B cell (primary cell): Measurements from ENCODE around the gene KCTD7. TPM values are rescaled to one million over a fixed set of nuclear protein-coding genes. Genes with fewer than 3 reads are reported as not detected.
"Not testable (repeated sequence)": the region's sequence is repeated elsewhere in the genome, so short reads cannot be mapped to it uniquely, and the experiment has no call there.

Source experiments
- ATAC-seq: fragments of 200-7000 bp; cut with Tn5 transposase; one replicate; pipeline ENCODE4 v1.10.0; 2021; ENCODE audit warnings: low read depth, mild to moderate bottlenecking, moderate number of reproducible peaks, moderate library complexity
- CTCF ChIA-PET: fragments of 350-600 bp; sonication (Branson Sonifier 250); formaldehyde crosslinking; loops from one replicate; lab custom pipeline; 2021; ENCODE audit warnings: antibody characterized with exemption, inconsistent platforms; lab: Charles Lee
- POLR2A ChIA-PET: fragments of 350-600 bp; sonication (Branson Sonifier 250); formaldehyde crosslinking; loops from one replicate; lab custom pipeline; 2021; ENCODE audit warnings: antibody characterized with exemption; lab: Charles Lee
- DNase-seq: peaks from one replicate; pipeline ENCODE4 v3.0.0; 2013
- H2AFZ ChIP-seq: 2 replicates; pipeline ENCODE4 v1.6.1; 2012; ENCODE audit warnings: mild to moderate bottlenecking, low read depth, low read length; ENCODE audit not compliant: insufficient read depth, poor library complexity, severe bottlenecking
- H3K27ac ChIP-seq, 2 donors: 1 replicate in 1 of 2; 2 replicates in 1 of 2; pipeline ENCODE4 v1.5.1; 2012 to 2013; ENCODE audit warnings: low read length in 2 of 2, mild to moderate bottlenecking in 2 of 2, moderate library complexity in 1 of 2
- H3K27me3 ChIP-seq, 4 experiments: fragments of 200-600 bp in 1 of 4; sonication (generic) in 1 of 4; replicated peaks in 1 of 4; 1 replicate in 2 of 4; 2 replicates in 2 of 4; pipeline versions ENCODE4 v1.6.1 to v1.7.0; 2013 to 2016; ENCODE audit warnings: low read length in 3 of 4, mild to moderate bottlenecking in 2 of 4, mixed read lengths in 1 of 4, moderate library complexity in 1 of 4; ENCODE audit not compliant: insufficient read depth in 4 of 4, control insufficient read depth in 3 of 4; ENCODE audit errors: control extremely low read depth in 1 of 4
- H3K36me3 ChIP-seq, 2 experiments: replicated peaks in 1 of 2; 1 replicate in 1 of 2; 2 replicates in 1 of 2; pipeline versions ENCODE4 v1.6.1 to v1.7.1; 2013; ENCODE audit warnings: low read length in 1 of 2; ENCODE audit not compliant: insufficient read depth in 2 of 2, control insufficient read depth in 1 of 2; ENCODE audit errors: control extremely low read depth in 1 of 2, extremely low read depth in 1 of 2
- H3K4me1 ChIP-seq, 2 donors: fragments of 200-600 bp in 1 of 2; sonication (generic) in 1 of 2; 1 replicate in 1 of 2; 2 replicates in 1 of 2; pipeline versions ENCODE4 v1.5.1 to v1.6.1; 2013 to 2017; ENCODE audit warnings: low read length in 2 of 2; ENCODE audit not compliant: control insufficient read depth in 2 of 2, insufficient read depth in 2 of 2
- H3K4me2 ChIP-seq: replicated peaks from 2 replicates; pipeline ENCODE3; 2012; ENCODE audit warnings: mild to moderate bottlenecking, low read depth, low read length; ENCODE audit not compliant: poor library complexity, severe bottlenecking
- H3K4me3 ChIP-seq, 5 experiments: fragments of 200-600 bp in 1 of 5; sonication (generic) in 1 of 5; 1 replicate in 3 of 5; 2 replicates in 2 of 5; pipeline versions ENCODE4 v1.5.1 to v1.7.0; 2011 to 2016; ENCODE audit warnings: low read length in 4 of 5, mild to moderate bottlenecking in 4 of 5, low read depth in 2 of 5, control low read depth in 1 of 5, moderate library complexity in 1 of 5; ENCODE audit not compliant: insufficient read depth in 1 of 5; ENCODE audit errors: control extremely low read depth in 1 of 5, extremely low read depth in 1 of 5
- H3K79me2 ChIP-seq: fragments of 200-600 bp; sonication (generic); one replicate; pipeline ENCODE4 v1.6.0; 2016; ENCODE audit warnings: low read length; ENCODE audit not compliant: control insufficient read depth, insufficient read depth
- H3K9ac ChIP-seq: fragments of 200-600 bp; sonication (generic); 2 replicates; pipeline ENCODE4 v1.6.1; 2017; ENCODE audit warnings: mild to moderate bottlenecking, low read length, moderate library complexity
- H3K9me3 ChIP-seq, 3 donors: one replicate each; pipeline versions ENCODE4 v1.6.1 to v1.7.1; 2013; ENCODE audit warnings: low read length in 2 of 3; ENCODE audit not compliant: control insufficient read depth in 2 of 3, insufficient read depth in 1 of 3; ENCODE audit errors: control extremely low read depth in 1 of 3
- H4K20me1 ChIP-seq: 2 replicates; pipeline ENCODE4 v1.6.0; 2012; ENCODE audit warnings: mild to moderate bottlenecking, low read length; ENCODE audit not compliant: insufficient read depth, control insufficient read depth, poor library complexity, severe bottlenecking
- H3K27ac Mint-ChIP-seq: one replicate; pipeline ENCODE4 v1.8.0; 2021; ENCODE audit warnings: mixed read lengths
- H3K27me3 Mint-ChIP-seq: one replicate; pipeline ENCODE4 v1.8.0; 2021; ENCODE audit warnings: mixed read lengths
- H3K4me1 Mint-ChIP-seq: one replicate; pipeline ENCODE4 v1.8.0; 2021; ENCODE audit warnings: mixed read lengths
- H3K4me3 Mint-ChIP-seq: one replicate; pipeline ENCODE4 v1.8.0; 2021; ENCODE audit warnings: mixed read lengths
- H3K9me3 Mint-ChIP-seq: one replicate; pipeline ENCODE4 v1.8.0; 2022; ENCODE audit warnings: mixed read lengths; ENCODE audit not compliant: insufficient read depth
- CTCF ChIP-seq: fragments of 200-600 bp; IDR thresholded peaks from one replicate; pipeline ENCODE4 v1.8.0; 2022; ENCODE audit warnings: antibody characterized with exemption, mild to moderate bottlenecking
- EZH2 ChIP-seq: IDR thresholded peaks from 2 replicates; pipeline ENCODE4 v1.6.1; 2012; ENCODE audit warnings: borderline replicate concordance, low read depth, mild to moderate bottlenecking, moderate library complexity, low read length; ENCODE audit not compliant: insufficient read depth, poor library complexity, severe bottlenecking
- WGBS: methylation state at CpG from one replicate; pipeline ENCODE4 v1.1.5; 2013; ENCODE audit warnings: missing lambda C conversion rate; ENCODE audit not compliant: insufficient coverage; 5-methylcytosine and 5-hydroxymethylcytosine counted together
- intact Hi-C: fragments of 100-400 bp; cut with micrococcal nuclease; formaldehyde crosslinking; loops from one replicate; pipeline ENCODE4 v1.10.0; 2022
- polyA plus RNA-seq: library from polyadenylated mRNA; depleted of rRNA; stranded (reverse); fragments of >200 nt; gene quantifications from 2 replicates; pipeline ENCODE4 v1.2.3, GENCODE V29; 2012
- total RNA-seq, 2 donors: library from RNA; stranded (reverse); fragments of 120-200 nt in 1 of 2; gene quantifications; 1 replicate in 1 of 2; 2 replicates in 1 of 2; pipeline versions ENCODE4 v1.2.3 to v1.2.4, GENCODE V29; 2013 to 2022

KCTD7 gene
- total and polyA plus RNA-seq, 2 donors (not counting 1 experiment from before 2014, with no cell fraction given), result 44.4 to 48.2 TPM

GRCh38 chr7:66673124-66673640 is 44.5 kb downstream of the KCTD7 start:
- ATAC-seq, H3K4me1 ChIP-seq, H3K27me3 ChIP-seq, intact Hi-C loops, H3K27ac ChIP-seq, H2AFZ ChIP-seq, H3K4me3 ChIP-seq, H3K9me3 ChIP-seq, DNase-seq, CTCF ChIA-PET, H3K4me2 ChIP-seq, H3K4me3 Mint-ChIP-seq, H3K4me1 Mint-ChIP-seq, H4K20me1 ChIP-seq, H3K9me3 Mint-ChIP-seq, H3K27me3 Mint-ChIP-seq, POLR2A ChIA-PET, H3K9ac ChIP-seq, H3K36me3 ChIP-seq: not testable (repeated sequence)
- no CpG with 5 or more reads among the region's 7 CpGs for WGBS
- H3K79me2 ChIP-seq, result peaks cover 17% of the 10 kb centered on the region
- peak overlapping the region; percentile 59 for H3K27ac Mint-ChIP-seq

GRCh38 chr7:66679633-66680244 is 51.1 kb downstream of the KCTD7 start:
- H3K4me3 ChIP-seq, result no peak overlapping the region
- WGBS, result 97% methylated on average over 3 of the region's 3 CpGs
- H3K4me3 Mint-ChIP-seq, result peak overlapping the region; percentile 16

More at GRCh38 chr7:66679633-66680244, 51.1 kb downstream of the KCTD7 start:
- Histone ChIP-seq H3K4me2 (no peak overlapping the region), H3K9me3 (no peaks in the 10 kb centered on the region), H3K79me2 (peaks cover 46% of the 10 kb centered on the region), H3K9ac (no peak overlapping the region), H3K27ac (peak overlapping the region; percentile 19 to 95), H2AFZ (no peak overlapping the region), H4K20me1 (no peaks in the 10 kb centered on the region), H3K27me3 (no peaks in the 10 kb centered on the region), H3K4me1 (peaks cover 21 to 39% of the 10 kb centered on the region in 2 donors), H3K36me3 (no peaks in the 10 kb centered on the region)
- CTCF ChIA-PET, result no interaction called here
- H3K4me1 Mint-ChIP-seq, result peaks cover 35% of the 10 kb centered on the region
- no peaks in the 10 kb centered on the region for H3K27me3 Mint-ChIP-seq
- DNase-seq (peak; percentile 27), ATAC-seq (no peak)
- POLR2A ChIA-PET, result interaction anchor here (0.6 to 1.1 kb wide), 3 partner anchors 55 to 697 kb away, joined by 4 to 5 read pairs (median 4); partner anchors contain the start of gene RABGEF1
- no peaks in the 10 kb centered on the region for H3K9me3 Mint-ChIP-seq
- H3K27ac Mint-ChIP-seq, result peak overlapping the region; percentile 18
- TF ChIP-seq EZH2, result no peak
- no peak for TF ChIP-seq CTCF
- intact Hi-C loops, result no loop called here
